SK-N-SH treated with all-trans-retinoic acid at 6 μM for 48 hours (cell line): ENCODE measurements around the gene NAT16.

Experiments
- BACH2 ChIP-seq: fragments of 250-450 bp; sonication (Bioruptor Pico); IDR thresholded peaks from 2 replicates; pipeline ENCODE4 v1.9.0; 2021; ENCODE audit warnings: mild to moderate bottlenecking, borderline replicate concordance
- TOX ChIP-seq: fragments of 250-450 bp; sonication (Bioruptor Pico); IDR thresholded peaks from 2 replicates; pipeline ENCODE4 v1.8.0; 2021; ENCODE audit warnings: mild to moderate bottlenecking, moderate library complexity, borderline replicate concordance
- ZFP30 ChIP-seq: fragments of 450-650 bp; formaldehyde crosslinking; IDR thresholded peaks from 2 replicates; pipeline ENCODE4 v1.5.0; 2022; ENCODE audit warnings: mild to moderate bottlenecking, moderate library complexity
- TF ChIP-seq, protein P1 (sequence below): fragments of 250-450 bp; sonication (Bioruptor Pico); IDR thresholded peaks from 2 replicates; pipeline ENCODE4 v1.5.1; 2021; ENCODE audit warnings: mild to moderate bottlenecking, moderate library complexity
- TF ChIP-seq, protein P2 (sequence below): fragments of 250-450 bp; sonication (Bioruptor Pico); IDR thresholded peaks from 2 replicates; pipeline ENCODE4 v1.8.0; 2020; ENCODE audit warnings: mild to moderate bottlenecking, moderate library complexity, borderline replicate concordance

DNA sequence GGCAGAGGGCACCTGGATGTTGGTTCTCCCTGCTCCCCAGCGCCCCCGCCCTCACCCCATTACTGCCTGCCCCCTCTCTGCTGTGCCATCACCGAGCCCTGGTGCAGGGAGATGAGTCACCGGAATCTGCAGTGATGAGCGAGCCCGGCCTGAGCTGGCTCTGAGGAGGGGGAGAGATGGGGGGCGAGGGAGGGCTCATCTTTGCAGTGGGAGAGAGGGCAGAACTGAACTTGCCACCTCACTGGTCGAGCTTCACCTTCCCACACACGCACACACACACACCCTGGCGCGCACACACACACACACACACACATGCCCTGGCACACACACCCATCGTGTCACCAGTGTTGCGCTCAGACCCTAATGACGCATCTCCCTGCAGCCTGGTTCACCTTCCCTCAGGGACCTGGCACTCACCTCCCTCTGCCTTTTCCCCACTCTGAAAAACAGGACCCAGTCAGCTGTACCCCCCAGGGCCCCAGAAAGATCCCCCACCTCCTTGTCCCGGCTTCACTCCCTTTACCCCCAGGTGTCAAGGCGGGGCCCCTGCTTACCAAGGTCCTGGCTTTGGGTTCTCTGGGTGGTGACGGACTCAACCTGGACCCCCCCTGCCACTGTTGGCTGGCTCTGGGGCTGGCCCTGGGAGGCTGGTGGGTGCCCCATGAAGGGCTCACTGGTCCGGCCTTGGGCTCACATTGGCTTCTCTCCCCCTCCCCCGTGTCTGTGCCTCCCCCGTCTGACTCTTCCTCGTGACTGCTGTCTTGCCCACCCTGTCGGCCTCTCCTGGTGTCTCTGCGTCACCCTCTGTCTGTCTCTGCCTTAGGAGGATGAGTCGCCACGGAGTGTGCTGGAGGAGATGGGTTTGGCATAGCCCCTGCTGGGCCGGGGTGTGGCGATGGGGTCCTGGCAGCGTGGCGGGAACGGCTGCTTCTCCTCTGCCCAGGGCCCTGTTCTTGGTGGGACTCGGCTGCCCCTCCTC is 20.1 kb downstream of the NAT16 start:
- TF ChIP-seq ZFP30 (CRISPR knock-in tag) (no peak), BACH2 (CRISPR knock-in tag) (no peak), TOX (CRISPR knock-in tag) (no peak)
- TF ChIP-seq, protein P1, sequence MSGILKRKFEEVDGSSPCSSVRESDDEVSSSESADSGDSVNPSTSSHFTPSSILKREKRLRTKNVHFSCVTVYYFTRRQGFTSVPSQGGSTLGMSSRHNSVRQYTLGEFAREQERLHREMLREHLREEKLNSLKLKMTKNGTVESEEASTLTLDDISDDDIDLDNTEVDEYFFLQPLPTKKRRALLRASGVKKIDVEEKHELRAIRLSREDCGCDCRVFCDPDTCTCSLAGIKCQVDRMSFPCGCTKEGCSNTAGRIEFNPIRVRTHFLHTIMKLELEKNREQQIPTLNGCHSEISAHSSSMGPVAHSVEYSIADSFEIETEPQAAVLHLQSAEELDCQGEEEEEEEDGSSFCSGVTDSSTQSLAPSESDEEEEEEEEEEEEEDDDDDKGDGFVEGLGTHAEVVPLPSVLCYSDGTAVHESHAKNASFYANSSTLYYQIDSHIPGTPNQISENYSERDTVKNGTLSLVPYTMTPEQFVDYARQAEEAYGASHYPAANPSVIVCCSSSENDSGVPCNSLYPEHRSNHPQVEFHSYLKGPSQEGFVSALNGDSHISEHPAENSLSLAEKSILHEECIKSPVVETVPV, result no peak
- TF ChIP-seq, protein P2, sequence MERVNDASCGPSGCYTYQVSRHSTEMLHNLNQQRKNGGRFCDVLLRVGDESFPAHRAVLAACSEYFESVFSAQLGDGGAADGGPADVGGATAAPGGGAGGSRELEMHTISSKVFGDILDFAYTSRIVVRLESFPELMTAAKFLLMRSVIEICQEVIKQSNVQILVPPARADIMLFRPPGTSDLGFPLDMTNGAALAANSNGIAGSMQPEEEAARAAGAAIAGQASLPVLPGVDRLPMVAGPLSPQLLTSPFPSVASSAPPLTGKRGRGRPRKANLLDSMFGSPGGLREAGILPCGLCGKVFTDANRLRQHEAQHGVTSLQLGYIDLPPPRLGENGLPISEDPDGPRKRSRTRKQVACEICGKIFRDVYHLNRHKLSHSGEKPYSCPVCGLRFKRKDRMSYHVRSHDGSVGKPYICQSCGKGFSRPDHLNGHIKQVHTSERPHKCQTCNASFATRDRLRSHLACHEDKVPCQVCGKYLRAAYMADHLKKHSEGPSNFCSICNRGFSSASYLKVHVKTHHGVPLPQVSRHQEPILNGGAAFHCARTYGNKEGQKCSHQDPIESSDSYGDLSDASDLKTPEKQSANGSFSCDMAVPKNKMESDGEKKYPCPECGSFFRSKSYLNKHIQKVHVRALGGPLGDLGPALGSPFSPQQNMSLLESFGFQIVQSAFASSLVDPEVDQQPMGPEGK (CRISPR knock-in tag), result no peak; the same call in 1 of the 2 replicates
